UCSD-AML1 (cell line): ENCODE measurements around the gene CHST12.
"Not testable (repeated sequence)": the region's sequence is repeated elsewhere in the genome, so short reads cannot be mapped to it uniquely, and the experiment has no call there.

ENCODE experiments used
- DNase-seq: peaks from one replicate; lab custom pipeline; 2025; ENCODE audit not compliant: unreplicated experiment; lab: John Stamatoyannopoulos, UW

Gene CHST12

GRCh38 chr7:2403718-2404648 is 572 bp downstream of the CHST12 start:
- peak; percentile 17 for DNase-seq

- no peak for DNase-seq
Observed at GRCh38 chr7:2404714-2405119, 1.3 kb downstream of the CHST12 start.

GRCh38 chr7:2405201-2405600 is 1.8 kb downstream of the CHST12 start:
- DNase-seq: no peak

GRCh38 chr7:2405601-2406345 is 2.4 kb downstream of the CHST12 start:
- DNase-seq: peak; percentile 31

GRCh38 chr7:2409745-2410414 is 6.5 kb downstream of the CHST12 start:
- no peak for DNase-seq

- DNase-seq: no peak
Observed at GRCh38 chr7:2411049-2411448, 7.6 kb downstream of the CHST12 start.

- DNase-seq: no peak
Observed at GRCh38 chr7:2411815-2412586, 8.6 kb downstream of the CHST12 start.

- DNase-seq: no peak
Observed at GRCh38 chr7:2412587-2413201, 9.3 kb downstream of the CHST12 start.

GRCh38 chr7:2416063-2416462 is 12.7 kb downstream of the CHST12 start:
- no peak for DNase-seq

- DNase-seq: no peak
Observed at GRCh38 chr7:2416650-2417049, 13.2 kb downstream of the CHST12 start.

- DNase-seq: not testable (repeated sequence)
Observed at GRCh38 chr7:2417178-2417577, 13.8 kb downstream of the CHST12 start.

GRCh38 chr7:2417981-2418481 is 14.6 kb downstream of the CHST12 start:
- no peak for DNase-seq

- DNase-seq: no peak
Observed at GRCh38 chr7:2420216-2420933, 17.0 kb downstream of the CHST12 start.

GRCh38 chr7:2421943-2422310 is 18.5 kb downstream of the CHST12 start:
- DNase-seq: no peak

- no peak for DNase-seq
Observed at GRCh38 chr7:2425749-2426148, 22.3 kb downstream of the CHST12 start.

GRCh38 chr7:2431260-2431867 is 28.0 kb downstream of the CHST12 start:
- DNase-seq: peak; percentile 25

GRCh38 chr7:2432910-2433712 is 29.7 kb downstream of the CHST12 start:
- DNase-seq: no peak
